MCF 10A (cell line): ENCODE results near the gene SLC7A8. TPM values are rescaled to one million over a fixed set of nuclear protein-coding genes. Genes with fewer than 3 reads are reported as not detected.

Experiments used
- BruUV-seq: library from RNA; stranded (reverse); fragments of 400-500 nt; replicated peaks from 2 replicates; lab custom pipeline; 2021; lab: Mats Ljungman, UMichigan
- CTCF ChIA-PET: fragments of 300-600 bp; sonication (Branson Sonifier 250); formaldehyde crosslinking; extraction: SDS; loops from one replicate; lab custom pipeline; 2021; ENCODE audit warnings: antibody characterized with exemption, inconsistent platforms; lab: Yijun Ruan, JAX
- POLR2A ChIA-PET: fragments of 300-600, 350-650 bp; sonication (Branson Sonifier 250); formaldehyde crosslinking; extraction: SDS; loops from one replicate; lab custom pipeline; 2020; ENCODE audit warnings: antibody characterized with exemption, inconsistent platforms; lab: Yijun Ruan, JAX
- DNase-seq: peaks from one replicate; pipeline ENCODE4 v3.0.0-alpha.2; 2018; ENCODE audit not compliant: unreplicated experiment
- H3K27ac Mint-ChIP-seq: one replicate; pipeline ENCODE4 v1.8.0; 2022; ENCODE audit warnings: mild to moderate bottlenecking, low read depth, mixed read lengths; ENCODE audit not compliant: unreplicated experiment
- H3K27me3 Mint-ChIP-seq: one replicate; pipeline ENCODE4 v1.8.0; 2022; ENCODE audit warnings: mixed read lengths; ENCODE audit not compliant: insufficient read depth, unreplicated experiment
- H3K36me3 Mint-ChIP-seq: one replicate; pipeline ENCODE4 v1.8.0; 2022; ENCODE audit warnings: mild to moderate bottlenecking, moderate library complexity, mixed read lengths; ENCODE audit not compliant: insufficient read depth, unreplicated experiment
- H3K4me1 Mint-ChIP-seq: one replicate; pipeline ENCODE4 v1.8.0; 2022; ENCODE audit warnings: mixed read lengths; ENCODE audit not compliant: insufficient read depth, unreplicated experiment
- H3K4me3 Mint-ChIP-seq: one replicate; pipeline ENCODE4 v1.8.0; 2022; ENCODE audit warnings: mild to moderate bottlenecking, moderate library complexity, mixed read lengths; ENCODE audit not compliant: unreplicated experiment
- H3K9me3 Mint-ChIP-seq: one replicate; pipeline ENCODE4 v1.8.0; 2022; ENCODE audit warnings: mixed read lengths; ENCODE audit not compliant: unreplicated experiment
- CTCF ChIP-seq: fragments of 200-600 bp; IDR thresholded peaks from one replicate; pipeline ENCODE4 v1.8.0; 2022; ENCODE audit warnings: antibody characterized with exemption, mild to moderate bottlenecking; ENCODE audit not compliant: unreplicated experiment
- intact Hi-C: fragments of 100-400 bp; cut with micrococcal nuclease; formaldehyde crosslinking; loops from 2 replicates; pipeline ENCODE4 v1.14.1; 2022
- total RNA-seq: library from RNA; stranded (reverse); gene quantifications from 2 replicates; pipeline ENCODE4 v1.2.3, GENCODE V29; 2022

The SLC7A8 gene
- total RNA-seq, 1 experiment from 2014 or later: 2.4 TPM

DNA sequence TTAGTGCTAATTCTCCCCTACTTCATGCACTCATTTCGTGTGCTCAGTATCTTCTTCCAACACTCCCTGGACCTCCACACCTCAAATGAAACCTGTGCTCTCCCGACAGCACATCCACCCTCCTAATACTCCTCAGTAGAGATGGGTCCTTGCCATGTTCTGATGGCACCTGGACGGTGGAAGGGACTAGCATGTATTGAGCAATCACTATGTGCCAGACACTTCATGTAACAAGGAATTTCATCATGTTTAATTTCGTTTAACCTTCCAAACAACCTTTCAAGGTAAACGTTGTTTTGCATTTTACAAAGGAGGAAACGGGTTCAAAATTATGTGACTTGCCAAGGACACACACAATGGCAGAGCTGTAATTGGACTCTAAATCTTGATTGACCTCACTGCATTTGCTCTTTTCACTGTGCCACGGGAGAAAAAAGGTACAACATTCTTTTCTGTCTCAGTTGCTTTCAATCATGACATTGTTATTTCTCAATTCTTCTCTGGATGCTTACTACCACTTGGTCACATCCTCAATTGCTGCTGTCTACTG lies 12.2 kb upstream of the SLC7A8 start:
- intact Hi-C loops: no loop called here
- ChIA-PET POLR2A (interaction anchor here (0.6 to 1.4 kb wide), 4 partner anchors 10 to 106 kb away, joined by 3 to 5 read pairs (median 4); partner anchors contain the start of genes ACIN1 and C14orf119), CTCF (interaction anchor here (0.6 to 3.7 kb wide), 7 partner anchors 9 to 127 kb away, joined by 3 to 33 read pairs (median 6); partner anchors contain the start of gene SLC7A8)
- no TSS peak for BruUV-seq
- Mint-ChIP-seq H3K9me3 (peaks cover 8% of the 10 kb centered on the region), H3K36me3 (no peaks in the 10 kb centered on the region), H3K4me1 (peaks cover 22% of the 10 kb centered on the region), H3K27ac (no peak overlapping the region), H3K27me3 (no peaks in the 10 kb centered on the region), H3K4me3 (no peak overlapping the region)
- no peak for DNase-seq
- no peak for TF ChIP-seq CTCF

GRCh38 chr14:23193432-23193831 lies 10.0 kb upstream of the SLC7A8 start:
- no peak overlapping the region for H3K27ac Mint-ChIP-seq
- peaks cover 22% of the 10 kb centered on the region for H3K4me1 Mint-ChIP-seq
- H3K4me3 Mint-ChIP-seq: no peak overlapping the region
- POLR2A ChIA-PET: interaction anchor here (2.7 kb wide), 1 partner anchor 73 kb away, joined by 9 read pairs; no protein-coding TSS in a partner anchor
- no peak for TF ChIP-seq CTCF
- H3K27me3 Mint-ChIP-seq: no peaks in the 10 kb centered on the region
- peaks cover 8% of the 10 kb centered on the region for H3K9me3 Mint-ChIP-seq
- no peaks in the 10 kb centered on the region for H3K36me3 Mint-ChIP-seq
- CTCF ChIA-PET: interaction anchor here (1.0 to 3.7 kb wide), 2 partner anchors 72 to 80 kb away, joined by 3 to 33 read pairs; no protein-coding TSS in a partner anchor
- DNase-seq: no peak
- no TSS peak for BruUV-seq
- intact Hi-C loops: no loop called here

- Mint-ChIP-seq H3K27me3 (no peaks in the 10 kb centered on the region), H3K9me3 (no peaks in the 10 kb centered on the region), H3K4me1 (peaks cover 5% of the 10 kb centered on the region), H3K27ac (no peak overlapping the region), H3K4me3 (no peak overlapping the region), H3K36me3 (no peaks in the 10 kb centered on the region)
- TF ChIP-seq CTCF: no peak
- ChIA-PET POLR2A (interaction anchor here (0.6 to 7.5 kb wide), 9 partner anchors 12 to 93 kb away, joined by 3 to 78 read pairs (median 4); partner anchors contain the start of genes ACIN1, C14orf119 and CEBPE), CTCF (interaction anchor here (0.6 to 12.2 kb wide), 38 partner anchors 8 to 233 kb away, joined by 3 to 766 read pairs (median 6); partner anchors contain the start of genes ACIN1, C14orf119, CEBPE and PSMB11)
- intact Hi-C loops: loop anchor here (1.0 to 5.0 kb wide), 3 partner anchors 68 to 111 kb away; partner anchors contain the start of gene HOMEZ
- DNase-seq: no peak
- no TSS peak for BruUV-seq
Observed at GRCh38 chr14:23187925-23188324, 4.5 kb upstream of the SLC7A8 start.
